Cardiac fibroblast (primary cell): ENCODE results near the gene METTL1.
"Not testable (repeated sequence)": the region's sequence is repeated elsewhere in the genome, so short reads cannot be mapped to it uniquely, and the experiment has no call there.

Experiments
- DNase-seq, 2 donors: peaks; one replicate each; pipeline versions ENCODE4 v3.0.0 to v3.0.0-alpha.2; 2010; ENCODE audit warnings: low read depth in 2 of 2
- H3K4me3 ChIP-seq, 2 donors: replicated peaks in 1 of 2; 1 replicate in 1 of 2; 2 replicates in 1 of 2; pipeline ENCODE4 v1.5.1; 2011; ENCODE audit warnings: low read depth in 2 of 2, low read length in 2 of 2, mild to moderate bottlenecking in 2 of 2, moderate library complexity in 1 of 2
- CTCF ChIP-seq: IDR thresholded peaks from one replicate; pipeline ENCODE4 v1.5.1; 2011; ENCODE audit warnings: low read depth, mild to moderate bottlenecking, low read length, inconsistent platforms

The METTL1 gene

GRCh38 chr12:57771873-57772428, at the start of gene METTL1:
TSS of gene METTL1 (minus strand) at chr12:57772105. CDS start at chr12:57772083, 22 bp downstream.
- peak; percentile 96 to 98 for DNase-seq
- no peak for TF ChIP-seq CTCF
- H3K4me3 ChIP-seq = peak within 1 kb of the TSS; percentile 89 to 97

- H3K4me3 ChIP-seq, DNase-seq: not testable (repeated sequence)
Observed at GRCh38 chr12:57821015-57821414, 49.1 kb upstream of the METTL1 start.

- DNase-seq, H3K4me3 ChIP-seq: not testable (repeated sequence)
Observed at GRCh38 chr12:57820119-57820518, 48.2 kb upstream of the METTL1 start.

- not testable (repeated sequence) for DNase-seq, H3K4me3 ChIP-seq
Observed at GRCh38 chr12:57817990-57818331, 46.1 kb upstream of the METTL1 start.

- no peak for DNase-seq
- no peak overlapping the region for H3K4me3 ChIP-seq
- no peak for TF ChIP-seq CTCF
Observed at GRCh38 chr12:57817261-57817989, 45.5 kb upstream of the METTL1 start.

GRCh38 chr12:57816855-57817151, 44.9 kb upstream of the METTL1 start:
- no peak overlapping the region for H3K4me3 ChIP-seq
- DNase-seq = peak; percentile 61 to 78
- no peak for TF ChIP-seq CTCF

- DNase-seq = no peak
- TF ChIP-seq CTCF = no peak
- H3K4me3 ChIP-seq = no peak overlapping the region
Observed at GRCh38 chr12:57816001-57816854, 44.3 kb upstream of the METTL1 start.

GRCh38 chr12:57815177-57816000, 43.5 kb upstream of the METTL1 start:
- DNase-seq = no peak
- peak; percentile 13 for TF ChIP-seq CTCF
- H3K4me3 ChIP-seq = no peak overlapping the region
